ENCODE data around the gene SAXO2. TPM values are rescaled to one million over a fixed set of nuclear protein-coding genes. Genes with fewer than 3 reads are reported as not detected.
A peak's percentile ranks its signal among the peaks of the same experiment; 100 is the strongest.
"Not testable (repeated sequence)": the region's sequence is repeated elsewhere in the genome, so short reads cannot be mapped to it uniquely, and the experiment has no call there.

The SAXO2 gene
- total and polyA plus RNA-seq, 10 of the 15 experiments (the other 5 are each of a cell fraction or from before 2014, with no cell fraction given), result 0.06 to 2.3 (median 1.4) TPM

GRCh38 chr15:82261566-82262421 is 824 bp upstream of the SAXO2 start:
- H3K27me3 ChIP-seq (replicated peaks in 1 of 2; ENCODE audit: control insufficient read depth in 2 of 2, insufficient read depth in 2 of 2, low read length in 1 of 2); RAD21 ChIA-PET (ENCODE audit: unreplicated experiment); H3K4me1 ChIP-seq (ENCODE audit: control insufficient read depth, insufficient read depth, low read length); DNase-seq (ENCODE audit: low read depth, low spot score); H3K36me3 ChIP-seq (ENCODE audit: control insufficient read depth in 2 of 2, insufficient read depth in 2 of 2, low read length in 1 of 2); H4K20me1 ChIP-seq (ENCODE audit: control insufficient read depth, insufficient read depth); in situ Hi-C loops (cut with MboI); H3K9me3 ChIP-seq (replicated peaks; ENCODE audit: control insufficient read depth, insufficient read depth, low read length); BruUV-seq (replicated peaks): not testable (repeated sequence)
- peak in 1 of 2 experiments; percentile 65; a peak in 2 of 4 replicates for TF ChIP-seq BHLHE40 (IDR thresholded peaks at IDR 0.05; ENCODE audit: borderline replicate concordance in 1 of 2, low read depth in 2 of 2, low read length in 1 of 2)
- peak; percentile 43; the same call in 1 of the 2 replicates for TF ChIP-seq ZBTB40 (IDR thresholded peaks at IDR 0.05; ENCODE audit: borderline replicate concordance)
- peak; percentile 43; the same call in 1 of the 2 replicates for TF ChIP-seq ZBTB11 (CRISPR knock-in tag; IDR thresholded peaks at IDR 0.05)
- peak; percentile 82 for TF ChIP-seq RAD51 (IDR thresholded peaks at IDR 0.05)
- ChIA-PET SMC1A (ENCODE audit: uncharacterized antibody, unreplicated experiment) (interaction anchor here (1.0 kb wide), 1 partner anchor 18 kb away, joined by 5 read pairs; no protein-coding TSS in a partner anchor), CTCF (interaction anchor here (0.9 to 1.3 kb wide), 3 partner anchors 9 to 269 kb away, joined by 4 to 5 read pairs (median 4); no protein-coding TSS in a partner anchor), POLR2A (interaction anchor here (1.1 kb wide), 1 partner anchor 25 kb away, joined by 4 read pairs; no protein-coding TSS in a partner anchor)
- ATAC-seq (peak; percentile 35), FAIRE-seq (peak; percentile 64)
- Histone ChIP-seq H3K79me2 (ENCODE audit: control insufficient read depth, insufficient read depth, low read length) (peaks cover 21% of the 10 kb centered on the region), H3K4me3 (peak overlapping the region; percentile 76), H2AFZ (ENCODE audit: control insufficient read depth, low read depth, low read length) (peak overlapping the region; percentile 93), H3K27ac (ENCODE audit: control insufficient read depth, insufficient read depth) (peak overlapping the region; percentile 69), H3K9ac (ENCODE audit: control insufficient read depth, insufficient read depth, low read length) (peak overlapping the region; percentile 73), H3K4me2 (ENCODE audit: control insufficient read depth, insufficient read depth) (peak overlapping the region; percentile 83)
- under 1% methylated on average over 18 of the region's 19 CpGs for WGBS (ENCODE audit: insufficient coverage, insufficient replicate concordance, low lambda C conversion rate, missing lambda C conversion rate)
- intact Hi-C loops (cut with micrococcal nuclease; ENCODE audit: unreplicated experiment), result loop anchor here (2.0 kb wide), 1 partner anchor 25 kb away; no protein-coding TSS in a partner anchor
